ENCODE measurements around the gene VSTM2L.

VSTM2L gene

DNA sequence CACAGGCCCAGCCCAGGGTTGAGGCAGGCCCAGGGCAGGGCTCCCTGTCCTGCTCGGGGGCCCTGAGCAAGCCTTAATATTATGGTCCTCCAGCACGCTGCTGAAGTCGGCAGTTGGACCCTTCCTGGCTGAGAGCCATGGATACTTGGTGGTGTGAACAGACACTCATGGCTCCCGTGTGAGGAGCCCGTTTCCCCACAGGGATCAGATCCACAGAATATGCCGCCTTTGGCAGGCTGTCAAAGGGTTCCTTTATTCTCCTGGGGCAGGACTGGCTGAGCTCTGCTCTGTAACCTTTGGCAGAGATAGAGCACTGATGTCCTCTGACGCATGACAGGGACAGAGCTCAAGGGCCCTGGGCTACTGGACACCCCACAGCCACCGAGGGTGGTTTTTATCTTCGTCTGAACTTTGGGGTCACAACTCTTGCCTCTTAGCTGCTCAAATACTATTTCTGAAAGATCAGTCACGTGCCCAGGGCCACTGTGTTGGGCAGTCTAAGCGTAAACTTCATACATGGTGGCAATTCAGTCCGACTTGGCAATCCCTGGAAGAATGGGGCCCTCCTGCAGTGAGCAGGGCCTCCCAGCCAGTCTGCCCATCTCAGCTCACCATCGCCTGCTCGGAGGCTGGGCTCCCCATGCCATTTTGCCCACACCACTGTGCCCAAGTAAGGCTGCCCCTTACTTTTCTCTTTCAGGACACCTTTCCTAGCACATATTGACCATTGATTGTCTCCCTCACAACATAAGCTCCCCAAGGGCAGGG is 81.3 kb downstream of the VSTM2L start:
- no peak for DNase-seq (ENCODE audit: low read depth)
- TF ChIP-seq, protein P1, sequence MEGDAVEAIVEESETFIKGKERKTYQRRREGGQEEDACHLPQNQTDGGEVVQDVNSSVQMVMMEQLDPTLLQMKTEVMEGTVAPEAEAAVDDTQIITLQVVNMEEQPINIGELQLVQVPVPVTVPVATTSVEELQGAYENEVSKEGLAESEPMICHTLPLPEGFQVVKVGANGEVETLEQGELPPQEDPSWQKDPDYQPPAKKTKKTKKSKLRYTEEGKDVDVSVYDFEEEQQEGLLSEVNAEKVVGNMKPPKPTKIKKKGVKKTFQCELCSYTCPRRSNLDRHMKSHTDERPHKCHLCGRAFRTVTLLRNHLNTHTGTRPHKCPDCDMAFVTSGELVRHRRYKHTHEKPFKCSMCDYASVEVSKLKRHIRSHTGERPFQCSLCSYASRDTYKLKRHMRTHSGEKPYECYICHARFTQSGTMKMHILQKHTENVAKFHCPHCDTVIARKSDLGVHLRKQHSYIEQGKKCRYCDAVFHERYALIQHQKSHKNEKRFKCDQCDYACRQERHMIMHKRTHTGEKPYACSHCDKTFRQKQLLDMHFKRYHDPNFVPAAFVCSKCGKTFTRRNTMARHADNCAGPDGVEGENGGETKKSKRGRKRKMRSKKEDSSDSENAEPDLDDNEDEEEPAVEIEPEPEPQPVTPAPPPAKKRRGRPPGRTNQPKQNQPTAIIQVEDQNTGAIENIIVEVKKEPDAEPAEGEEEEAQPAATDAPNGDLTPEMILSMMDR (IDR thresholded peaks at IDR 0.05; ENCODE audit: low read depth, low read length, missing control alignments), result no peak
- no peak overlapping the region for H3K4me3 ChIP-seq (ENCODE audit: low read depth, low read length)

GRCh38 chr20:37986044-37986858 is 83.3 kb downstream of the VSTM2L start:
- TF ChIP-seq, protein P1 (IDR thresholded peaks at IDR 0.05; ENCODE audit: low read depth, low read length, missing control alignments), result no peak
- DNase-seq (ENCODE audit: low read depth), result no peak
- no peak overlapping the region for H3K4me3 ChIP-seq (ENCODE audit: low read depth, low read length)

- TF ChIP-seq, protein P1 (IDR thresholded peaks at IDR 0.05; ENCODE audit: low read depth, low read length, missing control alignments), result no peak
- H3K4me3 ChIP-seq (ENCODE audit: low read depth, low read length), result no peak overlapping the region
- DNase-seq (ENCODE audit: low read depth), result no peak
These were observed 84.1 kb downstream of the VSTM2L start for GRCh38 chr20:37986873-37987601.

DNA sequence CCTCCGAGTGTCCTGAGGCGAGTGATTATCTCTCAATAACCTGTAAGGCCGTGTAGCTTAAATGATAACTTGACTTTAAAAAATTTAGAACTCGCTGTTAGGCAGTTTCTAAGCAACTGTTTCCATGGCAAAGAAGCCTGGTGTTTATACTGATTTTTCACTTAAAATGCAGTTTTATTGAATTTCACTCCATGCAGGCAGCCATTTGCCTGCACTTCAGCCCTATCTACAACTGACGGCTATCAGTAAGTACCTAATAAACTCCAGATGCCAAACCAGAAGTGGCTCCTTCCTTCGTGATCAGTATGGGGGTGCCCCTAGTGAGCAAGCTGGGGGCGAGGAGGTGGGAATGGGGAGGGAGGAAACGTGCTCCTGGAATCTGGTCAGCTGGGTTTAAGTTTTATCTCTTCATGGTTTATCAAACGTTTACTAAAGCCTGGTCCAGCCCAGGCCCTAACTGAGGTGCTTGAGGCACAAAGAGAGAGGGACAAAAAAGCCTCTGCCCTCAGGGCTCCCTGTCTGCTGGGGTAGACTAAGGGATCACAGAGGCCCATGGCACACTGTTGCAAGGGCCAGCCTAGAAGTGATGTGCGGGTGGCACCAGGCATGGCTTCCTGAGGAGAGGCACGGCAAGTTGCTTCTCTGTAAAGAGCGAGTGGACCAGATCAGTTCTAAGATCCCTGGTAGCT is 84.8 kb downstream of the VSTM2L start:
- TF ChIP-seq, protein P1 (IDR thresholded peaks at IDR 0.05; ENCODE audit: low read depth, low read length, missing control alignments), result no peak
- no peak for DNase-seq (ENCODE audit: low read depth)
- H3K4me3 ChIP-seq (ENCODE audit: low read depth, low read length), result no peak overlapping the region

DNA sequence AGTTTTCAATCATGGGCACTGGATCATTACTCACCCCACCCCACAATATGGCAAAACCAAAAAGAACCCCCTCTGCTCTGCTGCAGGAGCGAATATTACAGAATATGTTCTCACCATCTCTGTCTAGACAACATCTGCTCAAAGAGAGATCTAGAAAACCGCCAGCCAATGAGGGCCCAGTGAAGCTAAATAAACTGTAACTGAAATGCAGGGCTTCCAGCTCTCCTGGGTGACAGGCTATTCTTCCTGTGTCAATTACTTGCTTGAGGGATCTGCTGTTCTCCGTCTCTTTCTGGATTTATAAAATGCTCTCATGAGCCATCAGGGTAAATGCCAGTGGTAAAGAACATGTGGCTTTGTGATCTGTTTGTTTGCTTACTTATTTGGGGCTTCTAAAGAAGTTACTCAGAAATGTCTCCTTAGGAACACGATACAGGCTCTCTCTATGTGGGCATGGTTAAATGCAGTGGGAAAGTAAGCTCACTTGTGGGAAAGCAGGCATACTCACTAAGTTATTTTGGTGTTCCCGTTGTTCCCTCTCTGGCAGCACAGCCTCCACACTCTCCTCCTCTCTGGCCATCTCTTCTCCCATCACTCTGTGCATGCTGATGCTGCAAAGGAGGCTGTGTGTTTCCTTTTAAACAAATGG is 85.5 kb downstream of the VSTM2L start:
- TF ChIP-seq, protein P1 (IDR thresholded peaks at IDR 0.05; ENCODE audit: low read depth, low read length, missing control alignments), result no peak
- DNase-seq (ENCODE audit: low read depth), result no peak

More for the DNA sequence above, 85.5 kb downstream of the VSTM2L start:
- H3K4me3 ChIP-seq (ENCODE audit: low read depth, low read length), result no peak overlapping the region
